ENCODE measurements around the gene SEC24A.

DNA sequence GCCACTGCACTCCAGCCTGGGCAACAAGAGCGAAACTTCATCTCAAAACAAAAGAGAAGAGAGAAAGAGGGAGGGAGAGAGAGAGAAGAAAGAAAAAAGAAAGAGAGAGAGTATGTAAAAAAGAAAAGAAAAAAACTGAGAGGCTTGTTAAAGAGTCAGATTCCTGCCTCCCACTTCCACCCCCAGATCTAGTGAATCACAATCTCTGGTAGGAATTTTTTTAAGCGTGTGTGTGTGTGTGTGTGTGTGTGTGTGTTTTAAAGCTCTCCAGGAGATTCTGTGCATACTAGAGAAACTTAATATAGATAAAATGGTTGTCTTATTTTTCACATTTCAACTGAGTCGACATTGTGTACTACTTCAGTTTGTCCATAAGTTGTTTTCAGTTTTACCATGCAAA is 48.0 kb upstream of the SEC24A start:
- no peak for TF ChIP-seq POLR2A (IDR thresholded peaks at IDR 0.05)
- TF ChIP-seq, protein P1, sequence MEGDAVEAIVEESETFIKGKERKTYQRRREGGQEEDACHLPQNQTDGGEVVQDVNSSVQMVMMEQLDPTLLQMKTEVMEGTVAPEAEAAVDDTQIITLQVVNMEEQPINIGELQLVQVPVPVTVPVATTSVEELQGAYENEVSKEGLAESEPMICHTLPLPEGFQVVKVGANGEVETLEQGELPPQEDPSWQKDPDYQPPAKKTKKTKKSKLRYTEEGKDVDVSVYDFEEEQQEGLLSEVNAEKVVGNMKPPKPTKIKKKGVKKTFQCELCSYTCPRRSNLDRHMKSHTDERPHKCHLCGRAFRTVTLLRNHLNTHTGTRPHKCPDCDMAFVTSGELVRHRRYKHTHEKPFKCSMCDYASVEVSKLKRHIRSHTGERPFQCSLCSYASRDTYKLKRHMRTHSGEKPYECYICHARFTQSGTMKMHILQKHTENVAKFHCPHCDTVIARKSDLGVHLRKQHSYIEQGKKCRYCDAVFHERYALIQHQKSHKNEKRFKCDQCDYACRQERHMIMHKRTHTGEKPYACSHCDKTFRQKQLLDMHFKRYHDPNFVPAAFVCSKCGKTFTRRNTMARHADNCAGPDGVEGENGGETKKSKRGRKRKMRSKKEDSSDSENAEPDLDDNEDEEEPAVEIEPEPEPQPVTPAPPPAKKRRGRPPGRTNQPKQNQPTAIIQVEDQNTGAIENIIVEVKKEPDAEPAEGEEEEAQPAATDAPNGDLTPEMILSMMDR (IDR thresholded peaks at IDR 0.05) = no peak
- no peak for TF ChIP-seq EP300 (IDR thresholded peaks at IDR 0.05)
- no peak for TF ChIP-seq POLR2AphosphoS5 (IDR thresholded peaks at IDR 0.05)

Measured in suprapubic skin (tissue), 4 donors.